GM08714 (cell line): ENCODE measurements around the gene PCGF2.

ENCODE experiments used
- H3K4me3 ChIP-seq: fragments of 200-500 bp; sonication (Bioruptor generic); 2 replicates; pipeline ENCODE4 v1.5.1; 2014; ENCODE audit warnings: mild to moderate bottlenecking, low read length, inconsistent platforms
- ZNF274 ChIP-seq: IDR thresholded peaks from 2 replicates; pipeline ENCODE4 v1.6.1; 2012; ENCODE audit warnings: mild to moderate bottlenecking, low read depth, low read length

The PCGF2 gene

DNA sequence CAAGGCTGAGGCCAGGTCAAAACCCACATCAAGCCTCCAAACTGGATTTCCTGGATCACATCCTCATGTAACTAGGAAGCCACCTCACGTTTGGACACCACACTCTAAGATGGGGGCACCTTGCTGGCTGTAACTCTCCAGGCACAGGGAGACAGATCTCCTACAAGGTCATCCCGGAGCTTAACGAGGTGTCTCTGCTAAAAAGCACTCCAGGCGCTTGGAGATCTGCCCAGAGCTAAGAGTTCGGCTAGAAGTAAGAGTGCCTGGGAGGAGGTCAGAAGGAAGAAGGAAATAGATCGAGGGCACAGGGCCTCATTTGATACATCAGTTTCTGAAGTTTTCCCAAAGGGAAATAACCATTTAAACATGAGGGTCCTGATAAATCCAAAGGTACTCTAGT lies 20.3 kb upstream of the PCGF2 start:
- TF ChIP-seq ZNF274, result no peak

DNA sequence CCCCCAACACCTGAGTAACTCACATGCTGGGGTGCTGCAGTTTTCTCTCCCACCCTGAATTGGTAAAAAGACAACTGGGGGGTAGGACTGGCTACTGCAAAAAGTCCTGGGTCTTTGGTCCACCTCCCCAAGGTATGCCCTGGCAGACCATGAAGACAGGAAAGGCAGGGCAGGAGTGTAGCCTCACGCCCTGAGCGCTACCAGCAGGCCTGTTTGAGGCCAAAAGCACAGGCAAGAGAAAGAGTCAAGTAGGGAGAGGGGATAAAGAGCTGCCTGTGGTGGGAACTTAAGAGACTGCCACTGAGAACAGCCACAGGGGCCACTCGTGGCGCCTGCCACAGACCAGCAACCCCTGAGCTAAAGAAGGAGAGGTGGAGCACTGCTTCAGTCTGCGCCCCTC lies 18.2 kb upstream of the PCGF2 start:
- H3K4me3 ChIP-seq, result no peak overlapping the region
- TF ChIP-seq ZNF274, result no peak

More for the DNA sequence above, 20.3 kb upstream of the PCGF2 start:
- H3K4me3 ChIP-seq, result no peak overlapping the region

DNA sequence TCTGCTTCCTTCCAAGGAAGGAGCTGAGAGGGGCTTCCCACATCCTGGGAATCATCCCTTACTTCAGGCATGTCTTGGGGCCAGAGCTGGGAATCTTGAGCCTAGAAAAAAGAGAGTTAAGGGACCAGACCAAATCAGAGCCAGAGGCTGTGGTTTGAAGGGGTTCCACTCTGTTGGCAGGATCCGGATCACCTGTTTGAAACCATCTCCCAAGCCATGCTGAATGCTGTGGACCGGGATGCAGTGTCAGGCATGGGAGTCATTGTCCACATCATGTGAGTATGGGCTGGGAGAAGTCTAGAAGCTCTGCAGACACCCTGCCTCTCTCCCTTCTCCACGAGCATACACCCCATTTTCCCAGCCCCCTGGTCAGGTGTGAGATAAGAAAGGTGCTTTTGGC lies 14.1 kb upstream of the PCGF2 start:
- no peak for TF ChIP-seq ZNF274
- no peak overlapping the region for H3K4me3 ChIP-seq

DNA sequence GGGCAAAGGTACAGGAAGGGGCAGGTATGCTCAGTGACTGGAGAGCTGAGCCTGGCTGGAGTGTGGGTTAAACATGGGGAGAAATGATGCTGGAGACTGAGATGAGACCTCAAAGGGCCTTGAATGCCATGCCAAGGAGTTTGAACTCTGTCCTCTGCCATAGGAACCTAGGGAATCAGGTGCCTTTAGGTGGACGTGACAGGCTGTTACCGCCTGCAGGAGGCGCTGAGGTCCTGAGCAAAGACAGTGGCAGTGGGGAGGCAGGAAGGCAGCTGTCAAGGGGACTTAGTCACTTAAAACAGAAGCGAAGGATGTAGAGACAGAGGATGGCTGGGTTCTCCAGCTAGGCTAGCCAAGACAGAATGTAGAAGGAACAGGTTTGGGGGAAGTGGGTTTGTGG lies 13.5 kb upstream of the PCGF2 start:
- H3K4me3 ChIP-seq, result no peak overlapping the region
- TF ChIP-seq ZNF274, result no peak

DNA sequence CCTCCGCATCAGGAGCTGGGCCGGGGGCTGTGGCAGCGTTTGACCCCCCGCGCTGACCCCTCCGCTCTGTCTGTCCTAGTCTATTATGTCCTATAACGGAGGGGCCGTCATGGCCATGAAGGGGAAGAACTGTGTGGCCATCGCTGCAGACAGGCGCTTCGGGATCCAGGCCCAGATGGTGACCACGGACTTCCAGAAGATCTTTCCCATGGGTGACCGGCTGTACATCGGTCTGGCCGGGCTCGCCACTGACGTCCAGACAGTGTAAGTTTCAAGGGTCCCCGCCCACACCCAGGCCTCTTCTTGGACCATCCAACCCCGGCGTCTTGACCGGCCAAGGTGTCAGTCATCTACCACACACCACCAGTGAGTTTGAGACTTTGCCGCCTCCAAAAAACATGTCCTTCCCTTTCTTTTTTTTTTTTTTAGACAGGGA lies 5.0 kb upstream of the PCGF2 start:
- TF ChIP-seq ZNF274, result no peak
- H3K4me3 ChIP-seq, result peak overlapping the region; percentile 83

DNA sequence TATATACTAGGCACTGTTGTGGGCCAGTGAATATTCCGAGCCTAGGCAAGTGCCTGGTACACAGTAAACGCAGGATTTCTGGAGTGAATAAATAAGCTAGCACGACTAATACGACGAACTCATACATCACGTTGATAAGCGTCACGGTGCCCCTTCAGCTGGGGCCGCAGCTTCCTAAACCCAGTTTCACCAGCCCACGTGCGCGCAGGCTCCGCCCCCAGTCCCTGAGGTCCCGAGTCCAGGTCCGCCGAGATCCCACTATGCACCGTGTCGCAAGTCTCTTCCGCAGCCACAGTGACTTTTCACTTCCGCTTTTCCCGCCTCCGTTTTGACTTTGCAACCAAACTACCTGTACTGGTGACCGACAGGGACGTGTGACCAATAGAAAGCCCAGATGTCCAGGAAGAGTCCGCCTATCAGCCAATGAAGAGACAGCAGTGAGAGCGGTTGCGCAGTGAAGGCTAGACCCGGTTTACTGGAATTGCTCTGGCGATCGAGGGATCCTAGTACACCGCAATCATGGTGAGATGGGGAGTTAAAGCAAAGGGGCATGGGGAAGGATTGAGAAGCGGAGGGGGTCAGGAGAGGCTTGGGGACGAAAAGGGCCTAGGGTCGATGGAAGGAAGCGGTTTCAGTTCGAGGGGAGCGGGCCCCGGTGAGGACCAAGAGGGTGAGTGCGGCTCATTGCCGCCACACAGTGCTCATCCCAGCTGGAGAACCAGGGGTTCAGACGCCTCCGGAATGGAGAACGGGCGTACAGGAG lies 4.4 kb upstream of the PCGF2 start, which contains the start of gene PSMB3:
Gene PSMB3, plus strand, starts transcription at position 434 of the 763 bp plus-strand sequence. Its CDS starts 86 bp downstream, at position 520.
- TF ChIP-seq ZNF274, result no peak
- H3K4me3 ChIP-seq, result peak within 1 kb of the TSS; percentile 83

DNA sequence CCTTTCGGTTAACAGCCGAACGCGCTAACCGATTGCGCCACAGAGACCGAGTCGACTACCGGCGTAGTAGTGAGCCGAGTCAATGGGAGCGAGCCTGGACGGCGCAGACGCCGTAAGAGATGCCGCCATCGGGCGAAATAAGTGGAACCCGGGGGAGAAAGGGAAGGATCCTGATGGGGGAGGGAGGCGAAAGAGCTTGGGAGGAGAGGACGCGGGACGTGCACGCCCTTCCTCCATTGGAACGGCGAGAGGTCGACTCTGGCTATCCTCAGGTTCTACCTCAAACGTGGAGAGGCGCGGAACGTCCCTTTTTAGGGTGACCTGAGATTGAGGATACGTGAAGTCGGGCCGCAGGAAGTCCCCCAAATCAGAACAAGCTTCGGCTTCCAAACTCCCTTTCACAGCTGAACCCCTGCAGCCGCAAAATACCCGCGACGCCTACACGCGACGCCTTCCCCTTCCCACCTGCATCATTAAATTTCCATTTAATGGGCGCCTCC lies 3.7 kb upstream of the PCGF2 start:
- no peak for TF ChIP-seq ZNF274
- H3K4me3 ChIP-seq, result peak overlapping the region; percentile 82

DNA sequence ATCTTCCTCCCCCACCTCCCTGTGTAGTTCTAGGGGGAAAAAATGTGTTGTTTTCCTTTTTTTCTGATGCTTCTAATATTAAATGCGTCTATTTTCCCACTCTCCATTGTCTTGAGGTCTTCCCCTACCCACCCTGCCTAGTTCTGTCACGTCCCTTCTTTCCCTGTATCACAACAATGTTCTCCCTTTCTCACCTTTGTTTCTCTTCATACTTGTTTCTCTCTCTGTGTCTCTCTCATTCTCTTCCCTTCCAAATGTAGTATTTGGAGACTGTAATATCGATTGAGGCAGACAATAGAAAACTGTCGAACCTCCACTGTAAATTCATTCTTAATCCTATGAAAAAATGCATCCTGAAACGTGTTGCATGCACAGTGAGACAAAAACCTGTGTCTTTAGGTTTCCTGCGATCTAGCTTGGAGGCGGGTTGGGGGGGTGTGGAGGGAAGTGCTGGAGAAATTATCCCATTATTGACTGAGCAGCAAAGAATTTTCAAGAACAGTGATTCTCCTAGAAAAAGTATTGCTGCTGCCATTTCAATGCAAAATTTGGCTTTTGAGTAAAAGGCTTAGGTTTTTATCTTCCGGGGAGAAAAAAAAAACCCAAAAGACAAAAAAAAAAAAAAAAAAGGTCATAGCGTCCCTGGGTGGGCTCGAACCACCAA lies 3.1 kb upstream of the PCGF2 start:
- no peak for TF ChIP-seq ZNF274
- H3K4me3 ChIP-seq, result peak overlapping the region; percentile 82

DNA sequence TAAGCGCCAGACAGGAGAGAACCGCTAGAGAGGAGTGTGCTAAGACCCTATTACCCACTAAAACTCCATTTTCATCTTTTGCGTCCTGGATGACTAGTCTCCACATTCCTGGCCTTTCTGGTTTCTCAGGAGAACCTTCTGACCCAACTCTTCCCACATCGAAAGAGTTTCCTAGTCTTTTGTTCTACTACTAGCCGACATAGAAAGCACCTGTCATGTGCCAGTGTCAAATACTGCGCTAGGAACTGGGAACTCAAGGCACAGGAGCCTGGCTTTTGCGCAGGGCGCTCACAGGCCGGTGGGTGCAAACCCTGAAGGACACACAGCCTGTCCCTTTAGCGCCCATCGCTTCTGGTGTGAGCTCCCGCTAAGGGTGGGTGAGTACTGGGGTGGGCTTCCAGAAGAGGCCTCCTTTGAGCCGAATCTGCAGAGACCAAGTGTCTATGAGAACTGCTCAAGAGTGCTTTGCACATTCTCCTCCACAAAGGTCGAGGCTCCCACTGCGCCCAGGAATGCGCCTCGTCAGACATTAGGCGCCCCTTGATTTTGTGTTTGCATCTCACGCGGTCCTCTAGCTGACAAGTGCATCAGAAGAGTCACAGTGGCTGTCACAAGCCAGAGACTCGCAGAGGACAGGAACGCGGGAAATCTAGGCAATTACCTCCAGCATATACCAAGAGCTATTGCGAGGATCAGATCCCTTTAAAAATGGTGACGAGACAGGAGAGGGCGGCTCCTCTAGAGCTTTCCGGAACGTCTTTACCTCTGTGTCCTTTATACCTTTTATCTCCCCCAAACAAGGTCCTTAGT lies 2.4 kb upstream of the PCGF2 start:
- TF ChIP-seq ZNF274, result no peak
- peak overlapping the region; percentile 82 for H3K4me3 ChIP-seq

DNA sequence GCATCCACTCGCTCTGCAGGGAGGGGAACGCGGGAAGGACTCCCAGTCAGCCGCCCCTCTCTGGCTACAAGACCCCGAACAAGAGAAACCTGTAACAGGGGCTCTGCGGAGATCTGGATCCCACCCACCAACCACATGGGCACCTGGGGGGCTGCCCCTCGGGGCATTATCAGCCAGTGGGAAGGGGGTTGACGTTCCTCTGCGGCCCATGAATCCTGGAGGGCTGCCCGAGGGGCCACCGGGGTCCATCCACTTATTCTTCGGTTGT lies 1.8 kb upstream of the PCGF2 start:
- H3K4me3 ChIP-seq, result peak overlapping the region; percentile 82; the same call in 1 of the 2 replicates
- TF ChIP-seq ZNF274, result no peak

DNA sequence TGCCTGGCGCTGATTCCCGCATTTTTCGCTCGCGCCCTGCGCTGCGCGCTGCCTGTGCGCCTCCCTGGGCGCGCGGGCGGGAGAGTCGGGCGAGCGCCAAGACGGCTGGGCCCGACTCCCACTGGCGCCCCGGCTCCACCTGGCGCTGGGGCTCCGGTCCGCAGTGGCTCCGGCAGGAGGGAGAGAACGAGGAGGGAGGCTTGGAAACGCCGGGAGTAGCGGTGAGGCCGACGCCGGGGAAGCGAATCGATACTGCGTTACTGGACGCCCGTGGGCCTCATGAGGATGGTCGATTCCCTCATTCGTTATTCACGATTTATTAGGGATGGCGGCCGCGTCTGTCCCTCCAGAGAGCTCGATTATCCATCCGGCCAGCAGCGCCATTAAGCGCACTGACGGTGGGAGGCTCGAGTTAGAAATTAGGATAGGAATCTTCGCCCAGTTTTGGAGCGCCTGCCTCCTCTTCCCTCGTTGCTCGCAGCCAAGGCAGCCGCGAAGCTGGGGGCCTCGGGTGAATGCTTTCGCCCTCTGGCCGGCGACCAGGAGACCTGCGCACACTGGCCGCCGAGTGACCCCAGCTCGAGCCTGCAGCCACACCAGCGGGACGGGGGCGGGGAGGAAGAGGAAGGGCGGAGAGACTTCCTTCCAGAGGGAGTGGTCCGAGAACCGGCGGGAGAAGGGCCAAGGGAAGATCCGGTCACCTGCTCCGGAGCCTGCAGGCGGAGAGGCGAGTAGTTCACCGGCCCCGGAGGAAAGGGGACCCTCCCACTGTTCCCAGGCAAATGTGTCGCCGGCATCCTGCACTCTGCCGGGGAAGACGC lies 1.3 kb upstream of the PCGF2 start:
- peak overlapping the region; percentile 82 for H3K4me3 ChIP-seq
- no peak for TF ChIP-seq ZNF274

DNA sequence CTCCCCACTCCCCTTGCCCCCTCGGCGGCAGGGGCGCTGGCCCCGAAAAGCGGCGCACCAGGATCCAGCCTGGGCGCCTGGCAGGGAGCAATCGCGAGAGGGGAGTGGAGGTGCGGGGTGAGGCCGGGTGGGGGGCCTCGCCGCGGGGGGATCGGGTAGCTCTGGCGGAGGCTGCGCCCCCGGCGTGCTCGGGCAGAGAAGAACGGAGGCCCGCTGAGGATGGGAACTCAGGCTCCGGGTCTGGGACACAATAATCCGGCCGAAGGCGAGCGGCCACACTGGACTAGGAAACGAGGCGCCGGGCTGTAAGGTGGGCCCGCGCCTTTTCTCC lies 721 bp upstream of the PCGF2 start:
- peak overlapping the region; percentile 82 for H3K4me3 ChIP-seq
- no peak for TF ChIP-seq ZNF274

DNA sequence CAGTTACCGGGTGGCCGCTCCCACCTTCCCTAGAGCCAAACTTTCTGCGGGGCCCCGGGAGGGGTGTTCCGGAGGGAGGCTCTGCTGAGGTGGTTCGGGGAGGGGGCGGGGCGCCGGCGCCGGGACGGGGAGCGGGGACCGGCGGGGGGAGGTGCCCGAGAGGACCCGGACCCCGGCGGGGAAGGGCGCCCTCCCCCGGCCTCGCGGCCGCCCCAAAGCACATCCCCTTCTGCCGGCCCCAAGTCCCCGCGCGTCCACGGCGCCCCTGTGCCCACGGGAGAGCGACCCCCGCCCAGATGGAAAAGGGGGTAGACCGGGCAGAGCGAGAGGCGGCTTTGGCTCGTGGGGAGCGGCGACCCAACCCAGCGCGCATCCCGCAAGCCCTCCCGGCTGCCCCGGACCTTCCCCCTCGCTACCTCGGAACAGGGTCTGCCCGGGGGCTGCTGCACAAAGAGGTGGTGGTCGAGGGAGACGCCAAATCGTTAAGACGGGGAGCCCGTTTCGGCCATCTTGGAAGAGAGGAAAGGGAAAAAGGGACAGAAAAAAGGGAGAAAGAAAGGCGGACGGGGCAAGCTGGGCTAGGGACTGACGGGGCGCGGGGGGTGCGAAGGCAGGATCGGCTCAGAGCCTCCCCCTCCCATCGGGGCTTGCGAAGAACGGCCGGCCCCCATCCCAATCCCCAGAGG lies 530 bp downstream of the PCGF2 start:
- TF ChIP-seq ZNF274, result no peak
- peak overlapping the region; percentile 70 for H3K4me3 ChIP-seq

DNA sequence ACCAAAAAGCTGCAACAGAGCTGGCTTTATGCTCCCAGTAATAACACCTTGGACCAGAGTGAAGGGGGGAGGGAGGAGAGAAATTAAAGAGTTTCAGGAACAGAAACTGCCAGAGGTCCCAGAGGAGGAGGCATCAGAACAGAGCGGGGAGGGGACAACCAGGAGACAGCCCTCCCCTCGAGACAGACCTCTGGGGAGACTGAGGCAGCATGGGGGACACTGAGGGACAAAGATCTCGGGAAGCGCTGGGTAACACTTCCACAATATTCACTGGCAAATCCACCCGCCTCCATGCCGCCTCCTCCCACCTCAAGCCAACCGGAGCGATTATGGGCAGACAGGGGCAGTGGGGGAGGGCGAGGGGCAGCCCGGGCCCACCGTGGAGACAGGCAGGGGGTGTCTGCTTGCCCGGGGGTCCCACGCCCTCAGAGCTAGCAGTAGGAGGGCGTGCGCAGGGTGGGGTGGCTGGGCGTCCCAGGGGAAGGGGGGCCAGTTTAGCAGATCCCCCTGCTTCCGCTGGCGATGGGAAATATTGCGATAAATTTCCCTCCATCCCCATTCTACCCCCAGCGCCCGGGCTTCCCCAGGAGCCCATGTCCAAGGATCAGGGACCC lies 1.2 kb downstream of the PCGF2 start:
- H3K4me3 ChIP-seq, result peak overlapping the region; percentile 70
- no peak for TF ChIP-seq ZNF274
